ENCODE measurements around the gene KLK15. TPM values are rescaled to one million over a fixed set of nuclear protein-coding genes. Genes with fewer than 3 reads are reported as not detected.

KLK15 gene
- total and polyA plus RNA-seq, 2 of the 13 experiments (the other 11 are each of a cell fraction or from before 2014, with no cell fraction given) = not detected

DNA sequence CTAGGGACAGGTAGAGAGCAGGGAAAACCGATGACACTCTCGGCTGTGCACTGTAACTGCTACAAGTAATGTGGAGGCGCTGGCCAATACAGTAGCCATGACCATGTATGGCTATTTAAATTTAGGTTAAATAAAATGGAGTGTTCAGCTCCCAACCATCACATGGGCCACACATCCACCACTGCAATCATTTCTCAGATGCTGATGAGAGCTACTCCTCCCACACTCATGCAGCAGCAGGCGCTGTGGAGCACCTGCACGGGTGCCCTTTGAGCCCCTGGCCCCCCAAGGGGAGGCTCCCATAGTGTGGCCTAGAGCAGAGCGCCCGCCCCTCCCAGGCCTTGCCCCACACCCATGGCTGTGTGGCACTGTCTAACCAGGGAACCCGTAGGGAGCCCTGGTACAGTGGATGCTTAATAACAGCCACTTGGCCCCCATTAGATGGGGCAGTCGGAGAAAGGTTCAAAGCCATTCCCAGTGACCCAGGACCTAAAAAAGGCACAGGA is 37.2 kb downstream of the KLK15 start (continued):
- no peak for TF ChIP-seq SOX6 (IDR thresholded peaks at IDR 0.05)
- TF ChIP-seq SOX6 (CRISPR knock-in tag; IDR thresholded peaks at IDR 0.05) = 0 out of 2 replicates have a peak, but pooled peaks have one; percentile 24
- 0 out of 2 replicates have a peak, but pooled peaks have one; percentile 53 for TF ChIP-seq HNRNPL (IDR thresholded peaks at IDR 0.05; ENCODE audit: low read depth, low read length)
- peak; percentile 54; the same call in 1 of the 2 replicates for TF ChIP-seq RBFOX2 (IDR thresholded peaks at IDR 0.05; ENCODE audit: low read depth, low read length)
- no peak for TF ChIP-seq DNMT1 (CRISPR knock-in tag; IDR thresholded peaks at IDR 0.05)
- TF ChIP-seq NCOR1 (IDR thresholded peaks at IDR 0.05; ENCODE audit: borderline replicate concordance, low read length) = 0 out of 2 replicates have a peak, but pooled peaks have one; percentile 21
- no peak for TF ChIP-seq ZBTB8A (CRISPR knock-in tag; IDR thresholded peaks at IDR 0.05; ENCODE audit: borderline replicate concordance, low read depth)
- peak; percentile 3; the same call in 1 of the 2 replicates for TF ChIP-seq POLR2G (IDR thresholded peaks at IDR 0.05; ENCODE audit: low read depth, low read length)
- TF ChIP-seq, protein P1, sequence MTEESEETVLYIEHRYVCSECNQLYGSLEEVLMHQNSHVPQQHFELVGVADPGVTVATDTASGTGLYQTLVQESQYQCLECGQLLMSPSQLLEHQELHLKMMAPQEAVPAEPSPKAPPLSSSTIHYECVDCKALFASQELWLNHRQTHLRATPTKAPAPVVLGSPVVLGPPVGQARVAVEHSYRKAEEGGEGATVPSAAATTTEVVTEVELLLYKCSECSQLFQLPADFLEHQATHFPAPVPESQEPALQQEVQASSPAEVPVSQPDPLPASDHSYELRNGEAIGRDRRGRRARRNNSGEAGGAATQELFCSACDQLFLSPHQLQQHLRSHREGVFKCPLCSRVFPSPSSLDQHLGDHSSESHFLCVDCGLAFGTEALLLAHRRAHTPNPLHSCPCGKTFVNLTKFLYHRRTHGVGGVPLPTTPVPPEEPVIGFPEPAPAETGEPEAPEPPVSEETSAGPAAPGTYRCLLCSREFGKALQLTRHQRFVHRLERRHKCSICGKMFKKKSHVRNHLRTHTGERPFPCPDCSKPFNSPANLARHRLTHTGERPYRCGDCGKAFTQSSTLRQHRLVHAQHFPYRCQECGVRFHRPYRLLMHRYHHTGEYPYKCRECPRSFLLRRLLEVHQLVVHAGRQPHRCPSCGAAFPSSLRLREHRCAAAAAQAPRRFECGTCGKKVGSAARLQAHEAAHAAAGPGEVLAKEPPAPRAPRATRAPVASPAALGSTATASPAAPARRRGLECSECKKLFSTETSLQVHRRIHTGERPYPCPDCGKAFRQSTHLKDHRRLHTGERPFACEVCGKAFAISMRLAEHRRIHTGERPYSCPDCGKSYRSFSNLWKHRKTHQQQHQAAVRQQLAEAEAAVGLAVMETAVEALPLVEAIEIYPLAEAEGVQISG (CRISPR knock-in tag; IDR thresholded peaks at IDR 0.05) = 0 out of 2 replicates have a peak, but pooled peaks have one; percentile 15
- TF ChIP-seq RBAK (CRISPR knock-in tag; IDR thresholded peaks at IDR 0.05) = no peak
- TF ChIP-seq, protein P2, sequence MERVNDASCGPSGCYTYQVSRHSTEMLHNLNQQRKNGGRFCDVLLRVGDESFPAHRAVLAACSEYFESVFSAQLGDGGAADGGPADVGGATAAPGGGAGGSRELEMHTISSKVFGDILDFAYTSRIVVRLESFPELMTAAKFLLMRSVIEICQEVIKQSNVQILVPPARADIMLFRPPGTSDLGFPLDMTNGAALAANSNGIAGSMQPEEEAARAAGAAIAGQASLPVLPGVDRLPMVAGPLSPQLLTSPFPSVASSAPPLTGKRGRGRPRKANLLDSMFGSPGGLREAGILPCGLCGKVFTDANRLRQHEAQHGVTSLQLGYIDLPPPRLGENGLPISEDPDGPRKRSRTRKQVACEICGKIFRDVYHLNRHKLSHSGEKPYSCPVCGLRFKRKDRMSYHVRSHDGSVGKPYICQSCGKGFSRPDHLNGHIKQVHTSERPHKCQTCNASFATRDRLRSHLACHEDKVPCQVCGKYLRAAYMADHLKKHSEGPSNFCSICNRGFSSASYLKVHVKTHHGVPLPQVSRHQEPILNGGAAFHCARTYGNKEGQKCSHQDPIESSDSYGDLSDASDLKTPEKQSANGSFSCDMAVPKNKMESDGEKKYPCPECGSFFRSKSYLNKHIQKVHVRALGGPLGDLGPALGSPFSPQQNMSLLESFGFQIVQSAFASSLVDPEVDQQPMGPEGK (CRISPR knock-in tag; IDR thresholded peaks at IDR 0.05) = peak; percentile 69
- TF ChIP-seq KLF12 (CRISPR knock-in tag; IDR thresholded peaks at IDR 0.05; ENCODE audit: borderline replicate concordance) = no peak
- TF ChIP-seq, protein P3, sequence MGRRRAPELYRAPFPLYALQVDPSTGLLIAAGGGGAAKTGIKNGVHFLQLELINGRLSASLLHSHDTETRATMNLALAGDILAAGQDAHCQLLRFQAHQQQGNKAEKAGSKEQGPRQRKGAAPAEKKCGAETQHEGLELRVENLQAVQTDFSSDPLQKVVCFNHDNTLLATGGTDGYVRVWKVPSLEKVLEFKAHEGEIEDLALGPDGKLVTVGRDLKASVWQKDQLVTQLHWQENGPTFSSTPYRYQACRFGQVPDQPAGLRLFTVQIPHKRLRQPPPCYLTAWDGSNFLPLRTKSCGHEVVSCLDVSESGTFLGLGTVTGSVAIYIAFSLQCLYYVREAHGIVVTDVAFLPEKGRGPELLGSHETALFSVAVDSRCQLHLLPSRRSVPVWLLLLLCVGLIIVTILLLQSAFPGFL (CRISPR knock-in tag; IDR thresholded peaks at IDR 0.05) = no peak
- no peak for TF ChIP-seq KLF9 (CRISPR knock-in tag; IDR thresholded peaks at IDR 0.05; ENCODE audit: low read depth)
- no peak for TF ChIP-seq CHD4 (IDR thresholded peaks at IDR 0.05; ENCODE audit: borderline replicate concordance, low read length)
- no peak for TF ChIP-seq SKI (IDR thresholded peaks at IDR 0.05; ENCODE audit: partially characterized antibody)
- 0 out of 2 replicates have a peak, but pooled peaks have one; percentile 42 for TF ChIP-seq SNAI1 (CRISPR knock-in tag; IDR thresholded peaks at IDR 0.05; ENCODE audit: borderline replicate concordance)
- peak; percentile 18 for TF ChIP-seq PHF5A (CRISPR knock-in tag; IDR thresholded peaks at IDR 0.05; ENCODE audit: low read depth, unreplicated experiment)
